ENCODE data around the gene PKHD1.

The PKHD1 gene

GRCh38 chr6:52055451-52055850 is 32.0 kb downstream of the PKHD1 start:
- no peak overlapping the region for H3K4me3 ChIP-seq (ENCODE audit: control insufficient read depth, low read depth, low read length)
- no peak for DNase-seq (ENCODE audit: low read depth)
- TF ChIP-seq, protein P1, sequence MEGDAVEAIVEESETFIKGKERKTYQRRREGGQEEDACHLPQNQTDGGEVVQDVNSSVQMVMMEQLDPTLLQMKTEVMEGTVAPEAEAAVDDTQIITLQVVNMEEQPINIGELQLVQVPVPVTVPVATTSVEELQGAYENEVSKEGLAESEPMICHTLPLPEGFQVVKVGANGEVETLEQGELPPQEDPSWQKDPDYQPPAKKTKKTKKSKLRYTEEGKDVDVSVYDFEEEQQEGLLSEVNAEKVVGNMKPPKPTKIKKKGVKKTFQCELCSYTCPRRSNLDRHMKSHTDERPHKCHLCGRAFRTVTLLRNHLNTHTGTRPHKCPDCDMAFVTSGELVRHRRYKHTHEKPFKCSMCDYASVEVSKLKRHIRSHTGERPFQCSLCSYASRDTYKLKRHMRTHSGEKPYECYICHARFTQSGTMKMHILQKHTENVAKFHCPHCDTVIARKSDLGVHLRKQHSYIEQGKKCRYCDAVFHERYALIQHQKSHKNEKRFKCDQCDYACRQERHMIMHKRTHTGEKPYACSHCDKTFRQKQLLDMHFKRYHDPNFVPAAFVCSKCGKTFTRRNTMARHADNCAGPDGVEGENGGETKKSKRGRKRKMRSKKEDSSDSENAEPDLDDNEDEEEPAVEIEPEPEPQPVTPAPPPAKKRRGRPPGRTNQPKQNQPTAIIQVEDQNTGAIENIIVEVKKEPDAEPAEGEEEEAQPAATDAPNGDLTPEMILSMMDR (IDR thresholded peaks at IDR 0.05; ENCODE audit: control insufficient read depth, insufficient read depth, low read depth, low read length, missing control alignments), result no peak

DNA sequence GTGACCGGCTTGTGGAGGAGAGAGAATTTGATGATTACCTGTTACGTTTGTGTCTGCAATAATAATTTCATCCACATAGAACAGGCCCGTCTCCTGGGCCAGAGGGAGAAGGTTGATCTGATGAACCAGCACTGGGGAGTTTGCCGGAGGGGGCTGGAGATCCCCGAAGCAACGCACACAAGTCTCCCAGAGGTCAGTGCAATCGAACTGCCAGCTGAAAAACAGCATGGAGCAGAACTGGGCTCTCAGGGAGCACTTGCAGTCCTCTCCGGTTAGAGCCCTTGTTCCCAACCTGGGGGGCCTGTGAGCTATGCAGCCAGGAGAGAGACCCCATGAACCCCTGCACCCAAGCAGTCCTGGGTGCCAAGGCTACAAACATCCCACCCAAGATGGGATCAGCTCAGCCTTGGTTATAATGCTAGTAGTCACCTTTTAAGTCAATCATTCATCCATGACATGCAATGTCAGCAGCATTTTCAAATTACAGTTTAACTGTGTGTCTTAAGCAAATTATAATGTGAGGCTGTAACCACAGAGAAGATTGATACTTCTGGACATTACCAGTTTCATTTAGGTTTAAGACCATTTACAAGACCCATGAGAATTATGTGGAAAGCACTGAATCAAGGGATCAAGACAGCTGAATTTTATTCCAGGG is 34.2 kb downstream of the PKHD1 start:
- H3K4me3 ChIP-seq (ENCODE audit: control insufficient read depth, low read depth, low read length), result no peak overlapping the region
- TF ChIP-seq, protein P1 (IDR thresholded peaks at IDR 0.05; ENCODE audit: control insufficient read depth, insufficient read depth, low read depth, low read length, missing control alignments), result no peak
- no peak for DNase-seq (ENCODE audit: low read depth)

DNA sequence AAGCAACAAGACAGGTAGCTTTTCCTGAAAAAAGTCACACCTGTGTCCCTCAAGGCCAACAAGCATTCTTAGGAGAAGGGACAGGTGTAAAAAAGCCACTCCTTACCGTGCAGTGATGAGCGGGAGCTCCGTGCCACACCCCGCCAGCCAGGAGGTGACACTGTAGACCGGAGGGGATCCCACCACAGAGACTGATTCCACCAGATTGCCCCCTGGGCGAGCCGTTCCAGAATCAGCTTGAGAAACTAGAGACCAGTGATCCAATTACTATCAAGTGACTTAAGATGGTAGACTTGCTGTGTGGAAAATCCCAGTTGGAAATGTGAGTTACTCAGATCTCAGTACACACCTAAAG is 37.4 kb downstream of the PKHD1 start:
- TF ChIP-seq, protein P1 (IDR thresholded peaks at IDR 0.05; ENCODE audit: control insufficient read depth, insufficient read depth, low read depth, low read length, missing control alignments), result no peak
- no peak overlapping the region for H3K4me3 ChIP-seq (ENCODE audit: control insufficient read depth, low read depth, low read length)
- DNase-seq (ENCODE audit: low read depth), result no peak

GRCh38 chr6:52049252-52050050 is 38.0 kb downstream of the PKHD1 start:
- DNase-seq (ENCODE audit: low read depth), result peak; percentile 17
- no peak overlapping the region for H3K4me3 ChIP-seq (ENCODE audit: control insufficient read depth, low read depth, low read length)
- TF ChIP-seq, protein P1 (IDR thresholded peaks at IDR 0.05; ENCODE audit: control insufficient read depth, insufficient read depth, low read depth, low read length, missing control alignments), result peak; percentile 70

- DNase-seq (ENCODE audit: low read depth), result no peak
- TF ChIP-seq, protein P1 (IDR thresholded peaks at IDR 0.05; ENCODE audit: control insufficient read depth, insufficient read depth, low read depth, low read length, missing control alignments), result no peak
- H3K4me3 ChIP-seq (ENCODE audit: control insufficient read depth, low read depth, low read length), result no peak overlapping the region
Observed at GRCh38 chr6:52046456-52046855, 41.0 kb downstream of the PKHD1 start.

DNA sequence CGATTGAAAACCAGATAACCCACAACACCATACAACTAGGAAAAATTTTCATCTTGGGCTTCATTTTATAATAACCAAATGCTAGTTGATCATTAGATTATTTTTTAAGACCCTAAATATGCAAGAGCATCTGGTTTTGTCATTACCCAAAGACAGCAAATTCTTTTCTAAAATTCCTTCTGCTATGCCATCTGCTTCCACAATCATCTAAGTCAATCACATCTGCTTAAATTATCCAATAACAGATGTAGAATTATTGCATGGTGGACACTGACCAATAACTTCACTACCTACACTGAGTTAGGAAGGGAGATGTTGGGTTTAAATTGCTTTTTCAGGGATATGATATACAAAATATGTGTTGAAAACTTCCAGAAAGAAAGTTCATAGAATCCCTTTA is 41.9 kb downstream of the PKHD1 start:
- no peak overlapping the region for H3K4me3 ChIP-seq (ENCODE audit: control insufficient read depth, low read depth, low read length)
- TF ChIP-seq, protein P1 (IDR thresholded peaks at IDR 0.05; ENCODE audit: control insufficient read depth, insufficient read depth, low read depth, low read length, missing control alignments), result no peak

More for the DNA sequence above, 41.9 kb downstream of the PKHD1 start:
- DNase-seq (ENCODE audit: low read depth), result no peak
